Endothelial cell (in vitro differentiated cells): ENCODE results near the gene SCAI. TPM values are rescaled to one million over a fixed set of nuclear protein-coding genes. Genes with fewer than 3 reads are reported as not detected.
"Not testable (repeated sequence)": the region's sequence is repeated elsewhere in the genome, so short reads cannot be mapped to it uniquely, and the experiment has no call there.

Experiments
- DNase-seq: peaks from one replicate; pipeline ENCODE4 v3.0.0; 2021; ENCODE audit warnings: low spot score
- H3K27ac Mint-ChIP-seq: one replicate; pipeline ENCODE4 v1.8.0; 2021; ENCODE audit warnings: mixed read lengths, inconsistent platforms; ENCODE audit not compliant: unreplicated experiment
- H3K27me3 Mint-ChIP-seq: one replicate; pipeline ENCODE4 v1.8.0; 2021; ENCODE audit warnings: mild to moderate bottlenecking, moderate library complexity, mixed read lengths, inconsistent platforms; ENCODE audit not compliant: unreplicated experiment
- H3K36me3 Mint-ChIP-seq: one replicate; pipeline ENCODE4 v1.8.0; 2021; ENCODE audit warnings: mild to moderate bottlenecking, low read depth, mixed read lengths, inconsistent platforms; ENCODE audit not compliant: unreplicated experiment
- H3K4me1 Mint-ChIP-seq: one replicate; pipeline ENCODE4 v1.8.0; 2021; ENCODE audit warnings: mild to moderate bottlenecking, mixed read lengths, inconsistent platforms; ENCODE audit not compliant: unreplicated experiment
- H3K4me3 Mint-ChIP-seq: one replicate; pipeline ENCODE4 v1.8.0; 2021; ENCODE audit warnings: mild to moderate bottlenecking, mixed read lengths, inconsistent platforms; ENCODE audit not compliant: unreplicated experiment
- H3K9me3 Mint-ChIP-seq: one replicate; pipeline ENCODE4 v1.8.0; 2021; ENCODE audit warnings: mixed read lengths, inconsistent platforms; ENCODE audit not compliant: unreplicated experiment
- total RNA-seq: library from RNA; stranded (reverse); fragmentation: NEBNext Ultra II Directional; extraction: Animal tissue kit (Norgen Biotek cat#: 25700); gene quantifications from one replicate; pipeline ENCODE4 v1.2.1, GENCODE V29; 2021; ENCODE audit not compliant: unreplicated experiment
- TF ChIP-seq, protein P1 (sequence below): fragments of 200-600 bp; sonication (generic); IDR thresholded peaks from one replicate; pipeline ENCODE4 v1.5.0; 2021; ENCODE audit warnings: antibody characterized with exemption; ENCODE audit not compliant: unreplicated experiment

SCAI gene
- total RNA-seq, 1 donor from 2014 or later, result 12.3 TPM

DNA sequence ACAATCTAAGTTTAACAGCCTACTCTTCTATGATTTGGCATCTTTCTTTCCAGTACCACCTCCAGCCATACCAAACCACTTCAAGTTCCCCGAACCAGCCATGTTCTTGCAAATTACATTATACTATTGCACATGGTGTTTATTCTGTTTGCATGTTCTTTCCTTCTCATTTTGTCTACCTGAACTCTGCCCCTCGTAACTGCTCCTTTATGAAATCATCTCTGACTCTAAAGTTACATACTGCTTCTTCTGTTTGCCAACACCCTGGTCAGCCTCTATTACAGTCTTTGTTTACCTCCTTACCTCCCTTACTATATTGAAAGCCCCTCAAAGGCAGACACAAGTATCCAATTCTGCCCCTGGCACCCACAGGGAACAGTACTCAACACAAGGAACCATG is 40.2 kb upstream of the SCAI start:
- H3K27ac Mint-ChIP-seq, result no peak overlapping the region
- H3K4me3 Mint-ChIP-seq, result no peak overlapping the region

DNA sequence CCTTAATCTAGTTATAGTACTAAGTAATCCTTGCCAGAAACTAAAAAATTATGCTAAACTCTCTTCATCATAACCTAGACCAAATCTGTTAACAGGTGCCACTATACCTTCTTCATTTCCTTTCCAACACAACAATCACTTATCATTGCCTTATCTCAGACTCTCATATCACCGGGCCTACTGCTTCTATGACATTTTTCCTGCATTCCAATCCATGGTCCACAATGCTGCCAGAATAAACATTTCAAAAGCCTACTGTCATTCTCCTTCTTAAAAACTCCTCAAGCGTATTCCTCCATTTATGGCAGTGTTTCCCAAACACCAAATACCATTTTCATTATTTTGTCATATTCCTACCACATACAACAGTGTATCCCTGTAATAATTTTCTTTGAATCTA is 39.7 kb upstream of the SCAI start:
- no peaks in the 10 kb centered on the region for H3K9me3 Mint-ChIP-seq
- H3K4me3 Mint-ChIP-seq, result no peak overlapping the region
- H3K27ac Mint-ChIP-seq, result no peak overlapping the region
- peaks cover 3% of the 10 kb centered on the region for H3K27me3 Mint-ChIP-seq
- H3K4me1 Mint-ChIP-seq, result peaks cover 8% of the 10 kb centered on the region
- TF ChIP-seq, protein P1, sequence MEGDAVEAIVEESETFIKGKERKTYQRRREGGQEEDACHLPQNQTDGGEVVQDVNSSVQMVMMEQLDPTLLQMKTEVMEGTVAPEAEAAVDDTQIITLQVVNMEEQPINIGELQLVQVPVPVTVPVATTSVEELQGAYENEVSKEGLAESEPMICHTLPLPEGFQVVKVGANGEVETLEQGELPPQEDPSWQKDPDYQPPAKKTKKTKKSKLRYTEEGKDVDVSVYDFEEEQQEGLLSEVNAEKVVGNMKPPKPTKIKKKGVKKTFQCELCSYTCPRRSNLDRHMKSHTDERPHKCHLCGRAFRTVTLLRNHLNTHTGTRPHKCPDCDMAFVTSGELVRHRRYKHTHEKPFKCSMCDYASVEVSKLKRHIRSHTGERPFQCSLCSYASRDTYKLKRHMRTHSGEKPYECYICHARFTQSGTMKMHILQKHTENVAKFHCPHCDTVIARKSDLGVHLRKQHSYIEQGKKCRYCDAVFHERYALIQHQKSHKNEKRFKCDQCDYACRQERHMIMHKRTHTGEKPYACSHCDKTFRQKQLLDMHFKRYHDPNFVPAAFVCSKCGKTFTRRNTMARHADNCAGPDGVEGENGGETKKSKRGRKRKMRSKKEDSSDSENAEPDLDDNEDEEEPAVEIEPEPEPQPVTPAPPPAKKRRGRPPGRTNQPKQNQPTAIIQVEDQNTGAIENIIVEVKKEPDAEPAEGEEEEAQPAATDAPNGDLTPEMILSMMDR, result no peak
- peaks cover 5% of the 10 kb centered on the region for H3K36me3 Mint-ChIP-seq
- no peak for DNase-seq

More for the DNA sequence above, 40.2 kb upstream of the SCAI start:
- H3K4me1 Mint-ChIP-seq, result peaks cover 8% of the 10 kb centered on the region
- DNase-seq, result no peak
- TF ChIP-seq, protein P1, result no peak
- peaks cover 5% of the 10 kb centered on the region for H3K36me3 Mint-ChIP-seq
- peaks cover 3% of the 10 kb centered on the region for H3K27me3 Mint-ChIP-seq
- no peaks in the 10 kb centered on the region for H3K9me3 Mint-ChIP-seq

DNA sequence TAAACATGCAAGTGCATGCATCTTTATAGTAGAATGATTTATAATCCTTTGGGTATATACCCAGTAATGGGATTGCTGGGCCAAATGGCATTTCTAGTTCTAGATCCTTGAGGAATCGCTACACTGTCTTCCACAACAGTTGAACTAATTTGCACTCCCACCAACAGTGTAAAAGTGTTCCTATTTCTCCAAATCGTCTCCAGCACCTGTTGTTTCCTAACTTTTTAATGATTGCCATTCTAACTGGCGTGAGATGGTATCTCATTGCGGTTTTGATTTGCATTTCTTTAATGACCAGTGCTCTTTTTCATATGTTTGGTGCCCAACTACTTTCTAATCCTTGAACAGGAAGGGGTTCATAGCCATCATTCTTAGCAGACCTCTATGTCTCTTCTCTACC is 38.4 kb upstream of the SCAI start:
- not testable (repeated sequence) for H3K9me3 Mint-ChIP-seq, DNase-seq, H3K4me3 Mint-ChIP-seq, H3K36me3 Mint-ChIP-seq, H3K27ac Mint-ChIP-seq, H3K4me1 Mint-ChIP-seq, H3K27me3 Mint-ChIP-seq

DNA sequence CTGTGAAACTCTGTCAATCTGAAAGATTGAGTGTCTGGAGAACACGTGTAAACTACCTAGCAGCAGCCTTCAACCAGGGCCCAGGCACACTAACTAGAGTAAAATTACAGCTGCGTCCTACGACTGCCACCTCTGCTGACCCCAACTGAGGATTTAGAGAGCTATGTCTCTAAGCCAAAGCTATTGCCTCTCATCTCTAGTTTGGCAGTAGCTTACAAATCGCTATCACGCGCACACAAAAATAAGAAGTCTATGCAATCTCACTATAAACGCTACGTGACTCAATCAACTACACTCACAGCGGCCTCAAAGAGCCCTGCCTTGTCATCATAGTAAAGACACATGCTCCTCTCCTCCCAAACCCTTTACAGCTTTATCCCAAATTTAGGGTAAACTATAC is 37.5 kb upstream of the SCAI start:
- DNase-seq, result no peak
- Mint-ChIP-seq H3K36me3 (peaks cover 5% of the 10 kb centered on the region), H3K4me1 (peaks cover 11% of the 10 kb centered on the region), H3K9me3 (no peaks in the 10 kb centered on the region), H3K4me3 (no peak overlapping the region), H3K27me3 (peaks cover 5% of the 10 kb centered on the region), H3K27ac (no peak overlapping the region)
- TF ChIP-seq, protein P1, result no peak

DNA sequence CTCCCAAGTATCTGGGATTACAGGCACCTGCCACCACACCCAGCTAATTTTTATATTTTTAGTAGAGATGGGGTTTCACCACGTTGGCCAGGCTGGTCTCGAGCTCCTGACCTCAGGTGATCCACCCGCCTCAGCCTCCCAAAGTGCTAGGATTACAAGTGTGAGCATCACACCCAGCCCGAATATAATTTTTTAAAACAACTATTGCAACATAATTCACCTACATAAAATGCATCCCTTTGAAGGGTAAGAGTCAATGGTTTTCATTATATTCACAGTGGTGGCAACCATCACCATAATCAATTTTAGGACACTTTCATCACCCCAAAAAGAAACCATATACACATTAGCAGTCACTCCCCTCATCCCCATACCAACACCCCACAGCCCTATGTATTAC is 36.4 kb upstream of the SCAI start:
- peaks cover 11% of the 10 kb centered on the region for H3K4me1 Mint-ChIP-seq
- not testable (repeated sequence) for DNase-seq, H3K36me3 Mint-ChIP-seq, H3K27me3 Mint-ChIP-seq, H3K9me3 Mint-ChIP-seq, H3K27ac Mint-ChIP-seq, H3K4me3 Mint-ChIP-seq

DNA sequence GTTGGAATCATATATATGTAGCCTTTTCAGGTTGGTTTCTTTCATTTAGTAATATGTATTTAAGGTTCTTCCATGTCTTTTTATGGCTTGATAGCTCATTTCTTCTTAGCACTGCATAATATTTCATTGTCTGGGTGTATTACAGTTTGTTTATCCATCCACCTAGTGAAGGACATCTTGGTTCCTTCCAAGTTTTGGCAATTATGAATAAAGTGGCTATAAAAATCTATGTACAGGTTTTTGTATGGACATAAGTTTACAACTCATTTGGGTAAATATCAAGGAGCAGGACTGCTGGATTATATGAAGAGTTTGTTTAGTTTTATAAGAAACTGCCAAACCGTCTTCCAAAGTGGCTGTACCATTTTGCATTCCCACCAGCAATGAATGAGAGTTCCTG is 34.6 kb upstream of the SCAI start:
- H3K27ac Mint-ChIP-seq, result no peak overlapping the region
- no peak overlapping the region for H3K4me3 Mint-ChIP-seq
- peaks cover 2% of the 10 kb centered on the region for H3K36me3 Mint-ChIP-seq
- TF ChIP-seq, protein P1, result no peak
- no peaks in the 10 kb centered on the region for H3K9me3 Mint-ChIP-seq
- peaks cover 3% of the 10 kb centered on the region for H3K27me3 Mint-ChIP-seq
- DNase-seq, result no peak
- peaks cover 8% of the 10 kb centered on the region for H3K4me1 Mint-ChIP-seq
